Liver (tissue), 9 donors: Measurements from ENCODE around the gene COMMD10. TPM values are rescaled to one million over a fixed set of nuclear protein-coding genes. Genes with fewer than 3 reads are reported as not detected.

Source experiments
- DNase-seq: peaks from one replicate; pipeline ENCODE4 v3.0.0-alpha.2; 2017; ENCODE audit warnings: low spot score
- H3K27ac ChIP-seq, 2 donors: one replicate each; pipeline ENCODE4 v1.7.0; 2013; ENCODE audit warnings: inconsistent platforms in 2 of 2, low read length in 2 of 2, control low read depth in 1 of 2, low read depth in 1 of 2, mild to moderate bottlenecking in 1 of 2
- H3K27me3 ChIP-seq, 4 donors: one replicate each; pipeline versions ENCODE4 v1.6.1 to v1.7.0; 2013; ENCODE audit warnings: low read length in 3 of 4, inconsistent platforms in 1 of 4, mild to moderate bottlenecking in 1 of 4, moderate library complexity in 1 of 4; ENCODE audit not compliant: control insufficient read depth in 4 of 4, insufficient read depth in 4 of 4
- H3K36me3 ChIP-seq, 4 donors: one replicate each; pipeline versions ENCODE4 v1.6.1 to v1.7.0; 2013; ENCODE audit warnings: low read length in 3 of 4, mild to moderate bottlenecking in 3 of 4, low read depth in 1 of 4, moderate library complexity in 1 of 4; ENCODE audit not compliant: control insufficient read depth in 4 of 4, insufficient read depth in 3 of 4
- H3K4me1 ChIP-seq, 4 donors: one replicate each; pipeline versions ENCODE4 v1.6.1 to v1.7.0; 2013; ENCODE audit warnings: low read length in 3 of 4, mild to moderate bottlenecking in 3 of 4, moderate library complexity in 1 of 4; ENCODE audit not compliant: control insufficient read depth in 4 of 4, insufficient read depth in 4 of 4
- H3K4me3 ChIP-seq, 3 donors: one replicate each; pipeline versions ENCODE4 v1.6.1 to v1.7.0; 2013; ENCODE audit warnings: low read length in 3 of 3, control low read depth in 1 of 3, low read depth in 1 of 3, mild to moderate bottlenecking in 1 of 3
- H3K9ac ChIP-seq, 2 donors: one replicate each; pipeline ENCODE4 v1.7.0; 2013; ENCODE audit warnings: low read length in 2 of 2, mild to moderate bottlenecking in 2 of 2, moderate library complexity in 2 of 2, control low read depth in 1 of 2, low read depth in 1 of 2
- H3K9me3 ChIP-seq, 4 donors: one replicate each; pipeline versions ENCODE4 v1.6.1 to v1.7.0; 2013; ENCODE audit warnings: low read length in 3 of 4; ENCODE audit not compliant: control insufficient read depth in 4 of 4
- EGR1 ChIP-seq, 2 donors: IDR thresholded peaks; 2 replicates each; pipeline ENCODE4 v1.6.1; 2016 to 2018; ENCODE audit warnings: antibody characterized with exemption in 2 of 2, low read depth in 2 of 2
- FOXA1 ChIP-seq: IDR thresholded peaks from 2 replicates; pipeline ENCODE4 v1.6.1; 2016; ENCODE audit warnings: antibody characterized with exemption
- FOXA2 ChIP-seq: IDR thresholded peaks from 2 replicates; pipeline ENCODE4 v1.6.1; 2016; ENCODE audit warnings: antibody characterized with exemption
- GABPA ChIP-seq, 2 donors: IDR thresholded peaks in 1 of 2; conservative IDR thresholded peaks in 1 of 2; 2 replicates each; pipeline ENCODE4 v1.6.1; 2016; ENCODE audit warnings: antibody characterized with exemption in 2 of 2, mild to moderate bottlenecking in 1 of 2, moderate library complexity in 1 of 2
- HNF4A ChIP-seq, 2 donors: conservative IDR thresholded peaks; 2 replicates each; pipeline ENCODE4 v1.6.1; 2016; ENCODE audit warnings: antibody characterized with exemption in 2 of 2, mild to moderate bottlenecking in 2 of 2
- HNF4G ChIP-seq: IDR thresholded peaks from 2 replicates; pipeline ENCODE4 v1.6.1; 2016; ENCODE audit warnings: antibody characterized with exemption
- JUND ChIP-seq, 2 donors: IDR thresholded peaks; 2 replicates each; pipeline ENCODE4 v1.6.1; 2016; ENCODE audit warnings: antibody characterized with exemption in 2 of 2
- MAX ChIP-seq: IDR thresholded peaks from 2 replicates; pipeline ENCODE4 v1.6.1; 2016; ENCODE audit warnings: antibody characterized with exemption
- NR2F2 ChIP-seq: IDR thresholded peaks from 2 replicates; pipeline ENCODE4 v1.6.1; 2016; ENCODE audit warnings: antibody characterized with exemption
- RAD21 ChIP-seq, 2 donors: IDR thresholded peaks; 2 replicates each; pipeline ENCODE4 v1.6.1; 2016; ENCODE audit warnings: antibody characterized with exemption in 2 of 2, mild to moderate bottlenecking in 2 of 2
- REST ChIP-seq: IDR thresholded peaks from 2 replicates; pipeline ENCODE4 v1.6.1; 2016; ENCODE audit warnings: antibody characterized with exemption, mild to moderate bottlenecking
- RXRA ChIP-seq, 2 donors: IDR thresholded peaks; 2 replicates each; pipeline ENCODE4 v1.6.1; 2017 to 2018; ENCODE audit warnings: antibody characterized with exemption in 2 of 2, mild to moderate bottlenecking in 1 of 2
- SP1 ChIP-seq: IDR thresholded peaks from 2 replicates; pipeline ENCODE4 v1.6.1; 2018; ENCODE audit warnings: antibody characterized with exemption, mild to moderate bottlenecking
- TAF1 ChIP-seq: conservative IDR thresholded peaks from 2 replicates; pipeline ENCODE4 v1.6.1; 2016; ENCODE audit warnings: antibody characterized with exemption, mild to moderate bottlenecking
- YY1 ChIP-seq: IDR thresholded peaks from 2 replicates; pipeline ENCODE4 v1.6.1; 2016; ENCODE audit warnings: antibody characterized with exemption, mild to moderate bottlenecking
- WGBS: extraction: QIAGEN DNeasy Blood & Tissue Kit; methylation state at CpG from one replicate; pipeline ENCODE4 v1.1.7; 2013; 5-methylcytosine and 5-hydroxymethylcytosine counted together
- polyA plus RNA-seq, 2 donors: library from polyadenylated mRNA; stranded (reverse) in 1 of 2; unstranded in 1 of 2; fragments of 200-250 nt in 1 of 2; fragments of >200 nt in 1 of 2; fragmentation: Nextera tagmentation in 1 of 2; extraction: Ambion mirVana in 1 of 2; gene quantifications; one replicate each; pipeline versions ENCODE4 v1.2.1 to v1.2.3, GENCODE V29; 2013 to 2015
- total RNA-seq, 2 donors: library from RNA; depleted of rRNA; stranded (reverse); fragments of >200 nt; gene quantifications; one replicate each; pipeline ENCODE4 v1.2.3, GENCODE V29; 2014
- TF ChIP-seq, protein P1 (sequence below): fragments of 150-350 bp; IDR thresholded peaks from 2 replicates; pipeline ENCODE4 v1.5.1; 2017; ENCODE audit warnings: improper control_type of control experiment, low read depth, low read length; ENCODE audit not compliant: missing input control
- TF ChIP-seq, protein P2 (sequence below): IDR thresholded peaks from 2 replicates; pipeline ENCODE4 v1.6.1; 2016; ENCODE audit warnings: antibody characterized with exemption
- TF ChIP-seq, protein P3 (sequence below): IDR thresholded peaks from 2 replicates; pipeline ENCODE4 v1.6.1; 2016; ENCODE audit warnings: antibody characterized with exemption
- donor health status: healthy.
- donor health status: healthy.
- donor health status: healthy.
- donor health status: healthy.
- donor health status: healthy.

Gene COMMD10
- total and polyA plus RNA-seq, 4 donors, result 8.9 to 30.5 (median 19.3) TPM

DNA sequence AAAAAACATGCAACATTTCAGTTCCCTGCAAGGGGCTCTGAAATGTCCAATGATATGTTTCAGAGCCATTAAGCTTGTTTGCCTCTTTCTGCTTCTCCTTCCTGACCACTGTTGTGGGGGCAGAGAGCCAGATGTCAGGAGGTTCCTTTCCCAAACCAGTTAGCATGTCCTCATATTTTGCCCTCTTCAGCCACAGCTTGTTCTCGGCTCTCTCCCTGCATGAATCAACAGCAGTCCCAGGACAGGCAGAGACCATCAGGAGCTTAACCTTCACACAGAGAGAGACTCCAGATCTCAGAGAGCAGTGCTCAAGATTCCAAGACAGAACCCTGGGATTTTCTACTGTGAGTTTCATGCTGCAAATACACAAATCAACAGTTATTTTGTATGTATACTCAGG, 218.5 kb downstream of the COMMD10 start (continued):
- TF ChIP-seq, protein P1, sequence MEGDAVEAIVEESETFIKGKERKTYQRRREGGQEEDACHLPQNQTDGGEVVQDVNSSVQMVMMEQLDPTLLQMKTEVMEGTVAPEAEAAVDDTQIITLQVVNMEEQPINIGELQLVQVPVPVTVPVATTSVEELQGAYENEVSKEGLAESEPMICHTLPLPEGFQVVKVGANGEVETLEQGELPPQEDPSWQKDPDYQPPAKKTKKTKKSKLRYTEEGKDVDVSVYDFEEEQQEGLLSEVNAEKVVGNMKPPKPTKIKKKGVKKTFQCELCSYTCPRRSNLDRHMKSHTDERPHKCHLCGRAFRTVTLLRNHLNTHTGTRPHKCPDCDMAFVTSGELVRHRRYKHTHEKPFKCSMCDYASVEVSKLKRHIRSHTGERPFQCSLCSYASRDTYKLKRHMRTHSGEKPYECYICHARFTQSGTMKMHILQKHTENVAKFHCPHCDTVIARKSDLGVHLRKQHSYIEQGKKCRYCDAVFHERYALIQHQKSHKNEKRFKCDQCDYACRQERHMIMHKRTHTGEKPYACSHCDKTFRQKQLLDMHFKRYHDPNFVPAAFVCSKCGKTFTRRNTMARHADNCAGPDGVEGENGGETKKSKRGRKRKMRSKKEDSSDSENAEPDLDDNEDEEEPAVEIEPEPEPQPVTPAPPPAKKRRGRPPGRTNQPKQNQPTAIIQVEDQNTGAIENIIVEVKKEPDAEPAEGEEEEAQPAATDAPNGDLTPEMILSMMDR, result no peak
- TF ChIP-seq RAD21 (IDR thresholded peaks at IDR 0.05) (no peak), YY1 (no peak)

DNA sequence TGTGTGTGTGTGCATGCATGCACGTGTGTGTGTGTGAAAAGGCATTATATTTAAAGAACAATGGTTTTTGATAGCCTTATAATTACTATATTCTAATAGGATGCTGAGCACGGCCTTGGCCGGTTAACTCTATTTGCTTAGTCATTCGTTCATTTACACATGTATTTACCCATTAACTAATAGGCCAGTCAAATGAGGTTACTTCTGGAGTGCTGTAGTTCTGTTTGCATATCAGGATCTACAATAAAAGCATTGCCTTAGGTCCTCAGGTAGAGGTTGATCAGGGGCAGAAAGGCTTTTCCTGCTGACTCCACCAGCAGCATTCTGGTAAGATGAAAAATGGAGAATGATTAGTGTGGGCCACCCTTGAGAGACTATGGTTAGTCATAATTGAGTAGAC, 219.0 kb downstream of the COMMD10 start:
- Histone ChIP-seq H3K4me3 (no peak overlapping the region), H3K27me3 (no peaks in the 10 kb centered on the region), H3K9ac (peak overlapping the region in 1 of 2 donors; percentile 5), H3K9me3 (peaks cover 0 to 5% (median 2%) of the 10 kb centered on the region in 4 donors), H3K36me3 (peaks cover 0 to 4% (median 2%) of the 10 kb centered on the region in 4 donors), H3K27ac (peak overlapping the region; percentile 15 to 19), H3K4me1 (peaks cover 3 to 41% (median 28%) of the 10 kb centered on the region in 4 donors)
- 30% methylated on average over 4 of the region's 4 CpGs for WGBS
- DNase-seq, result no peak
- TF ChIP-seq MAX, result no peak
- peak; percentile 79 to 80 for TF ChIP-seq RXRA (IDR thresholded peaks at IDR 0.05)
- TF ChIP-seq EGR1 (IDR thresholded peaks at IDR 0.05; ENCODE audit: low read depth in 2 of 2), result no peak
- TF ChIP-seq HNF4A (conservative IDR thresholded peaks at IDR 0.05), result peak; percentile 50
- no peak for TF ChIP-seq HNF4G
- no peak for TF ChIP-seq YY1
- TF ChIP-seq SP1, result peak; percentile 14
- TF ChIP-seq, protein P1, result no peak
- TF ChIP-seq NR2F2, result no peak
- TF ChIP-seq FOXA2, result peak; percentile 59
- TF ChIP-seq, protein P2, sequence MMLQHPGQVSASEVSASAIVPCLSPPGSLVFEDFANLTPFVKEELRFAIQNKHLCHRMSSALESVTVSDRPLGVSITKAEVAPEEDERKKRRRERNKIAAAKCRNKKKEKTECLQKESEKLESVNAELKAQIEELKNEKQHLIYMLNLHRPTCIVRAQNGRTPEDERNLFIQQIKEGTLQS, result no peak
- no peak for TF ChIP-seq GABPA (IDR thresholded peaks at IDR 0.05 in 1 of 2, conservative IDR thresholded peaks at IDR 0.05 in 1 of 2)
- TF ChIP-seq RAD21 (IDR thresholded peaks at IDR 0.05), result peak in 1 of 2 donors; percentile 16
- TF ChIP-seq, protein P3, sequence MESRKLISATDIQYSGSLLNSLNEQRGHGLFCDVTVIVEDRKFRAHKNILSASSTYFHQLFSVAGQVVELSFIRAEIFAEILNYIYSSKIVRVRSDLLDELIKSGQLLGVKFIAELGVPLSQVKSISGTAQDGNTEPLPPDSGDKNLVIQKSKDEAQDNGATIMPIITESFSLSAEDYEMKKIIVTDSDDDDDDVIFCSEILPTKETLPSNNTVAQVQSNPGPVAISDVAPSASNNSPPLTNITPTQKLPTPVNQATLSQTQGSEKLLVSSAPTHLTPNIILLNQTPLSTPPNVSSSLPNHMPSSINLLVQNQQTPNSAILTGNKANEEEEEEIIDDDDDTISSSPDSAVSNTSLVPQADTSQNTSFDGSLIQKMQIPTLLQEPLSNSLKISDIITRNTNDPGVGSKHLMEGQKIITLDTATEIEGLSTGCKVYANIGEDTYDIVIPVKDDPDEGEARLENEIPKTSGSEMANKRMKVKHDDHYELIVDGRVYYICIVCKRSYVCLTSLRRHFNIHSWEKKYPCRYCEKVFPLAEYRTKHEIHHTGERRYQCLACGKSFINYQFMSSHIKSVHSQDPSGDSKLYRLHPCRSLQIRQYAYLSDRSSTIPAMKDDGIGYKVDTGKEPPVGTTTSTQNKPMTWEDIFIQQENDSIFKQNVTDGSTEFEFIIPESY, result no peak
- TF ChIP-seq FOXA1, result peak; percentile 30
- TF ChIP-seq JUND (IDR thresholded peaks at IDR 0.05), result peak in 1 of 2 donors; percentile 36
- TF ChIP-seq REST, result no peak
- TF ChIP-seq TAF1, result no peak
